Activated T-helper 1 cell treated with anti-CD3 and anti-CD28 coated beads, Interleukin-2, amount 50 U/mL, for 16 hours (primary cell): ENCODE data around the gene WASF3.

Source experiments
- DNase-seq, 2 donors: peaks; one replicate each; pipeline ENCODE4 v3.0.0-alpha.2; 2020; ENCODE audit warnings: low read depth in 1 of 2, low spot score in 1 of 2

The WASF3 gene

GRCh38 chr13:26589754-26590153 is 32.3 kb downstream of the WASF3 start:
- no peak for DNase-seq

- no peak for DNase-seq
These were observed 32.9 kb downstream of the WASF3 start for GRCh38 chr13:26590379-26590778.

GRCh38 chr13:26590951-26591350 is 33.5 kb downstream of the WASF3 start:
- DNase-seq, result no peak

DNA sequence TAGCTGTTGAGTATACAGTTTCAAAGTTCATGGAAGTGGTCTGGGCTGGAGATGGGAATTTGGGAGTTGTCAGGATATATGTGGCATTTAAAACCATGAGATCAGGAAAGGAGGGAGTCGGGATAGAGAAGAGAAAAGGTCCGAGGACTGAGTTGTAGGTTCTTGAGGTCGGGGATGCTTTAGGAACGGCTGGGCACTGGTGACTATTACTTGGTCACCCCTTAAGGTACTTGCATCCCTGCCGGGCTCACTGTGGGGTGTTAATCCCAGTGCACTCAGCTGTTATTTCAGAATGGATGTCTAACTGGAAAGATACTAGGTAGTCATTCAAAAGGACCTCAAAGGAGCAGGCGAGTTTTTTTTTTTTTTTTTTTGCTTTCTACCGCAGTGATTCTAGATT is 34.2 kb downstream of the WASF3 start:
- no peak for DNase-seq

DNA sequence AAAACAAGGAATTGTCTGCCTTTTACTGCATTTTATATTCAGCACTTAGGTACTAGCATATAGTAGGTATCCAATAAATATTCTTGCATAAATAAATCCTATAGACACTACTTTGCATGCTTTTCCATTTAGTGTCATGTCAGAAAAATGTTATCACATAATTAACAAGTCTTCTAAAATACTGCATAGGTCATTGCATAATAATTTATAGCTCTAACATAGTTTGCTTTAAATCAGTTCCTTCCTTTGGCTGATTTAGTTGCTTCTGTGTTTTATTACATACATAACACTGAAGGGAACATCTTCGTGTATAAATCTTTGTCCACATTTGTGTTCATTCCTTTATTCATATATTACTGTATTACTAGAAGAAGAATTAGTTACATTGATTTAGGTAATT is 36.2 kb downstream of the WASF3 start:
- no peak for DNase-seq

DNA sequence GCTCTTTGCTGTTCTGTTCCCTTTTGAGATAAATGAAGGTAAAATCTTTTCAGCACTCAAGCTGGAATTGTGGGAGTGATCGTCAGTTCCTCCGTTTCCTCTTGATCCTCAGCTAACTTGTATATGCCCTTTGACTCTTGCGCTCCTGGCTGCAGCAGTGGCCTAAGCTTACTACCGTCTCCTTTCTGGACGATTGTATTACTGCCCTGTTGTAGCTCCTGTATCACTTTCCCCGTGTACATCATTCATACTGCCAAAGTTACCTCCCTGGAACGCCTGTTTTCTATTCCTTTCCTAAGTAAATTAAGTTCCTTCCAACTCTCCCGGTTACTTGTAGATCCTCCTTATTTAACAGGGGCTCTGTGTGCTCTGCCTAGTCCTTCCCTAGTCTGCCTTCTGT is 36.9 kb downstream of the WASF3 start:
- DNase-seq, result no peak

DNA sequence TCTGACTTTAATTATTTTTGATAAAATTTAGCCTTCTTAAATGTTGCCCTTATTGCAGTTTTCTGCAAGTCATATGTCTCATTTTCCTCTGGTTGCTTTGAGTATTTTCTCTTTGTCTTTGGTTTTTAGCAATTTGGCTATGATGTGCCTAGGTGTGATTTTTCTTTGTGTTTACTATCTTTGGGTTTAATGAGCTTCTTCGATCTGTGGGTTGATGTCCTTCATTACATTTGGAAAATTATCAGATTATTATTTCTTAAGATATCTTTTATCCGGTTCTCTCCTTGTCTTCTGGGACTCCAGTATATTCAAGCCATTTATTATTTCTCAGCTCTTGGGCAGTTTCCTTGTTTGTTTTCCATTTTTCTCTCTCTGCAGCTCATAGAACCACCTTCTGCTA is 39.0 kb downstream of the WASF3 start:
- no peak for DNase-seq

GRCh38 chr13:26599403-26599802 is 41.9 kb downstream of the WASF3 start:
- DNase-seq, result no peak

DNA sequence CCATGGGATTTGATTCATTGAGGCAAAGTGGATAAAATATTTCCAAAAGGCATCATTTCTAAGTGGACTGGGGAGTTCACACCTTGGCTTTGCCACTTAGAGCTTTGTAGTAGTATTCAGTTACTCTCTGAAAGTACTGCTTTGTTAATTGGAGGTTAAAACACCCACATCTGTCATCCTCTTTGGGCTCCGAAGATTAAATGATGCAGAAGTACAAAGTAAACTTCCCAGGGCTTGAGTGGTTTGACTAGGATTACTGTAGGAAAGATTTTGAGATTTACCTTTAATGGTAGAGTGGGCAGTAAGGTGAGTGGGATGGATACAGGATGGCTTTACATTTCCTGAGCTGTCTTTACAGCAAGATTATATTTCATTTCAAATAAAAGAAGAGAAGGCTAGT is 42.4 kb downstream of the WASF3 start:
- DNase-seq, result no peak

DNA sequence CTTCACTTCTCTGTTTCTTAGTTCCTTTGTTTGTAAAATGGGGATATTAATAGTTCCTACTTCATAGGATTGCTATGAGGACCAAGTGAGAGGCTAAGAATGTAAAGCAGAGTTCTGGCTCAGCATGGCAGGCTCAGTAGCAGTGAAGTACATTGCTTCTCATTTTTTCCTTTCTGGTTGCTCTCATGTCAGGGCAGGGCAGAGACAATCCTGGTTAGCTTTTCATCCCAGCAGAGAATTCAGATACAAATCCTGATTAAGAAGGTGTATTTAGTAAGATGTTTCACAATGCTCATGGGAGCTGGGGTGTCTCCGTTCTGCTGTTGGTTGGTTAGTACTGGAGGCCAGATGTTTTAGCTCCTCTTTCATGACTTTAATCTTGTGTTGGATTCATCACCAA is 42.9 kb downstream of the WASF3 start:
- no peak for DNase-seq

DNA sequence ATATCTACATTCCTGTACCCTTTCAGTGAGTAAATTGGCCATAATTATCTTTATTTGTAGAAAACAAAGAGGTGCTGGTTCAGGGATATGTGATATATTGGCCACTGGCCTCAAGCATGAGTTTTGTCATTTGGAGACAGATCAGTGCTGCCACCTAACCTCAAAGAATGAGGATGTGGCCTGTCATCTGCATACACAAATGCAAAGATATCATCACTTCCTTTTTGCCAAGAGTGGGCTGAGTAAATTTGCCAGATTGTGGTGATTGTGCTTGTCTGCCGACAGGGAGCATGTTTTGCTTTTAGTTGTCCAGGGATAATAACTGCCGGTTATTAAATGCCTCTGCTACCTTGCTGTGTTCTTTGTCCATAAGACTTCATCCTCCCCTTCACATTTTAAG is 44.2 kb downstream of the WASF3 start:
- DNase-seq, result no peak

DNA sequence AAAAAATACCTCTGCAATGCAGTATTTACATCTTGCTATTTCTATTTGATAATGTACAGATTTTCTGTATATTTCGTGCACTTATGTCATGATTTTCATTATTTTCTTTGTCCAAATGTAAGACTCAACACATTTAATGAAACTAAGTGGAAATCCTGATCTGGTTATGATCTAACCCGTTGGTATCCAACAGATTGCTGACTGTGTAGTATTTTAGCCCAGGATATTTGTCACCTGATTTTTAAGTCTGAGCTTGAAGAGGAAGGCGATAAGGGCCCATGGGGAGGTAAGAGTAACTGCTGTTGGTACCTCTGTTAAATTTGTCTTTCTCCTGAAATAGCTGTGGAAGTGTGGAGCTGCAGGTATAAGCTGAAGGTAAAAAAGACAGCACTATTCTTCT is 45.3 kb downstream of the WASF3 start:
- no peak for DNase-seq

DNA sequence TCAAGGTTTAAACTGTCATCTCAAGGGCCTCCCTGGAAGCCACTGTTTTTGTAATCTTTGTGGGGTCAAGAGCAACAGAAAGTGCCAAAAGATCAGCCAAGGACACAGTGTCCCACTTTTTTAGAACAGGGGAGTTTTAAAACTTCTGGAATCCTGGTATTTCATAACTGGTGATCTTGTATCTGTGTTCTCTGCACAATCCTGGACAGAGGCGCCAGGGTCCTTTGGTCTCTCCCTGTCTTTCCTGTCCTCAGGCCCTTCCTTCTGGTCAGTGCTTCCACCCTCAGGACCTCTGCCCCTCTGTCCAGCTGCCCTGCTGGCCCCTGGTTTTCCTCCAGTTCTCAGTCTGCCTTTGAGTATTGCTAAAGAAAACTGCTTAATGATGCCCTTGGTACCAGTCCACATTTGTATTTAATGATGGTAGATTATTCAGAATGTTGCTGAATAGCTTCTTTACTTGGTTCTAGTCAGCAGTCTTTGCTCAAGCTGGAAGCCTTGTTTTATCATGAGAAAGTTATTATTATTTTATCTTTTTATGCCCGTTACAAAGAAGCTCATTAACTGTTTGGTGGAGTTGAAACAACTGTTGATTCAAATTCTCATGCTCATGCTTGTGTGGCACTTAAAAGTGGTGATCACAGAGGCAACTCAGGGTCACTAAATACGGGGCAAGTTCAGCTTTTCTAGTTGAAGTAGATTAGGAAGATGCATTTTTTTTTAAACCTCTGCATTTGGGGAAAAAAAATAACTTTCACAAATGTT is 47.5 kb downstream of the WASF3 start:
- no peak for DNase-seq

- no peak for DNase-seq
These were observed 48.4 kb downstream of the WASF3 start for GRCh38 chr13:26605845-26606244.

DNA sequence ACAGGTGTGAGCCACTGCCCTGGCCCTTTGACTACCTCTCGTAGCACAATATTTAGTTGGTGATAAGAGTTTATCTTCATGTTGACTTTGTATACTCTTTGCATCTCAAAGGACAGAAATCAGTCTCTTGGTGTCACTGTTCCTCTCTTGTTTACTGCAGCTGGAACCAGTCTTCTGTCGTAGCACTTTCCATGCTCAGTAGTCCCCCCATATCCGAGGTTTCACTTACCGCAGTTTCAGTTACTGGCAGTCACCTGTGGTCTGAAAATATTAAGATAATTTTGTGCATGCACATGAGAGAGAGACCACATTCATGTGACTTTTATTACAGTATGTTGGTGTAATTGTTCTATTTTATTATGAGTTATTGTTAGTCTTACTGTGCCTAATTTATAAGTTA is 49.1 kb downstream of the WASF3 start:
- DNase-seq, result no peak

DNA sequence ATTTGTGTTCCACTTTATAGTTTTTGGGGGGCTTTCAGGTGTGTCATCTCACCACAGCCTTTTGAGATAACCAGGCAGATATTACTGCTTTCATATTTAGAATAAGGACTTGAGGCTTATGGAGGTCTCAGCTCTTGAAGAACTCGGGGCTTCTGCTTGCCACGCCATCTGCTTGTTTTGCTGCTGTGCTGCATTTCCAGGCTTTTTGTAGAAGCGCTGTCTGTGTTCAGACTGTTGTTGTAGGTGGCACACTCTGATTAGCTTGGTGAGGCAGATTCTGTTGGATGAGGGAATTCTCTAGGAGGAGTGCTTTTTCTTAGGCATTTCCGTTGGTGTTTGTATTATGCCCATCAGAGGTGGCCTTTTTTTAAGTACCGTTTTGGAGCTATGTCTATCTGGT is 57.2 kb downstream of the WASF3 start:
- no peak for DNase-seq

DNA sequence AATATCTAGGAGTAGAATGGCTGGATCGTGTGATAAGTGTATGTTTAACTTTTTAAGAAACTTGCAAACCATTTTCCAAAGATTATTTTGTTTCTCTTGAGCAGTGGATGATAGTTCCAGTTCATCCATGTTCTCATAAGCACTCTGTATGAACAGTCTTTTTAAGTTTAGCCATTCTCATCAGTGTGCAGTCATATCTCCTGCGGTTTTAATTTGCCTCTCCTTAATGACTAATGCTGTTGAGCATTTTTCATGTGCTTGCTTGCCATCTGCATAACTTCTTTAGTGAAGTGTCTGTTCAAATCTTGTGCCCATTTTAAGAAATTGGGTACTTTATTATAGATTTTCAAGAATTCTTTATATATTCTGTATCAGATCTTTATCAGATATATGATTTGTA is 58.6 kb downstream of the WASF3 start:
- no peak for DNase-seq

- no peak for DNase-seq
These were observed 61.2 kb downstream of the WASF3 start for GRCh38 chr13:26618726-26619125.

DNA sequence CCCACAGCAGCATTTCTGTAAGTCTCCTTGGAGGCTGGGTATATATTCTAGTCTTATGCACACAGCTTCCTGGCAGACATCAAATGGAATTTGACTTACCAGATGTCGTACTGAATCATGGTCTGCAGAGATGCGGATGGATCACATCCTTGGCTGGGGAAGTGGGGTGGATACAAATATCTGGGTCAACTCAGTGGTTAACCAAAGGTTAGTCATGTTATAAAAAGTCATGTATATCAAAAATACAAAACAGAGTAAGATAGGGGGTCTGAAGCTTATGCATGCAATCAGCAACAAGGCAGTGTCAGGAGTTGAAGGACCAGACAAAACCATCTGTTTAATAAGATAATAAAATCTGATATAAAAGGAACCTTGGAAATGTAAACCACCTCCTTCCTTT is 61.9 kb downstream of the WASF3 start:
- no peak for DNase-seq

- no peak for DNase-seq
These were observed 64.4 kb downstream of the WASF3 start for GRCh38 chr13:26621731-26622401.

GRCh38 chr13:26623125-26623524 is 65.6 kb downstream of the WASF3 start:
- no peak for DNase-seq

DNA sequence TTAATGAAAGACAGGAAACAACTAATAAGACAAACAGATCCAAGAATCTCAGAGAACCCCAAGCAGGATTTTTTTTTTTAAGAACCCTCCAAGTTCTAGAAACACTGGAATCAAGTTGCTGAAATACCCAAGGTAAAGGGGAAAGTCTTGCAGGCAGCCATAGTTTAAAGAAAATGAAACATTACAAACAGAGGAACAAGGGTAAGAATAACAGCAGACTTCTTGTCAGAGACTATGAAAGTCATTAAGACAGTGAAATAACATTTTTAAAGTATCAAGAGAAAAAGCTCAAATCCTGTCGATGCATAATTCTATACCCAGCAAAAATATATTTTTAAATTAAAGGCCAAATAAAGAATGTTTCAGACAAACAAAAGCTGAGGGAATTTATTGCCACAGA is 67.1 kb downstream of the WASF3 start:
- DNase-seq, result no peak

DNA sequence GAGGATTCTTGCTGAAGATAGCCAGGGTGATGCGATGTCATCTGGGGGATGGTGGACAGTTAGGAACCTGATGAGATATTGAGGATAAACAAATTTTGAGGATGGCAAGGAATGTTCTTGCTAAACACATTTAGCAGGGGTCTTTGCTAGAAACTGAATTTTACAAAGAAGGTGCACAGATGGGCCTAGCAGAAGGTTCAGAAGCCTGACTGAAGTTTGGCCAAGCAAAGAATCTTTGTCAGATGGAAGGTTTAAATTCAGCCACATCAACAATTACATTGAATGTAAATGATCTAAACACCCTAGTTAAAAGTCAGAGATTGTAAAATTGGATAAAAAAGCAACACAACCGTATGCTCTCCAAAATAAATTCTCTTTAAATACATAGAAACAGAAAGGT is 68.8 kb downstream of the WASF3 start:
- no peak for DNase-seq
